GM12878 (cell line): ENCODE data around the gene LMF2. TPM values are rescaled to one million over a fixed set of nuclear protein-coding genes. Genes with fewer than 3 reads are reported as not detected.

ENCODE experiments used
- ATAC-seq: fragments of 200-7000 bp; cut with Tn5 transposase; 3 replicates; pipeline ENCODE4 v1.9.1; 2020; ENCODE audit warnings: mild to moderate bottlenecking, moderate library complexity
- BruUV-seq: library from RNA; stranded (reverse); fragments of 400-500 nt; replicated peaks from 2 replicates; lab custom pipeline; 2021; lab: Mats Ljungman, UMichigan
- CTCF ChIA-PET: fragments of 300-600 bp; sonication (Branson Sonifier 250); formaldehyde crosslinking; extraction: SDS; loops from one replicate; lab custom pipeline; 2021; ENCODE audit warnings: inconsistent platforms; lab: Yijun Ruan, JAX
- POLR2A ChIA-PET: fragments of 350-600 bp; formaldehyde crosslinking; extraction: SDS; loops from one replicate; lab custom pipeline; 2021; ENCODE audit warnings: inconsistent platforms; lab: Charles Lee
- RAD21 ChIA-PET: fragments of 300-600 bp; sonication (Branson Sonifier 250); formaldehyde crosslinking; loops from one replicate; lab custom pipeline; 2023; ENCODE audit warnings: antibody characterized with exemption; ENCODE audit not compliant: unreplicated experiment; lab: Charles Lee
- SMC1A ChIA-PET: fragments of 300-600 bp; sonication (Branson Sonifier 250); formaldehyde crosslinking; loops from one replicate; lab custom pipeline; 2023; ENCODE audit not compliant: unreplicated experiment, uncharacterized antibody; lab: Charles Lee
- DNase-seq: peaks from one replicate; pipeline ENCODE4 v3.0.0-alpha.2; 2011; ENCODE audit warnings: low read depth, low spot score
- FAIRE-seq: peaks from 3 replicates; lab custom pipeline; 2011; peaks lifted over from hg19 to GRCh38; lab: Jason Lieb, UNC
- H2AFZ ChIP-seq: 2 replicates; pipeline ENCODE4 v1.6.0; 2011; ENCODE audit warnings: low read depth, low read length, control low read depth; ENCODE audit not compliant: control insufficient read depth
- H3K27ac ChIP-seq: 2 replicates; pipeline ENCODE4 v1.5.1; 2011; ENCODE audit warnings: control low read depth; ENCODE audit not compliant: control insufficient read depth, insufficient read depth
- H3K27me3 ChIP-seq, 2 experiments: replicated peaks in 1 of 2; 2 replicates each; pipeline versions ENCODE4 v1.6.0 to v1.6.1; 2011; ENCODE audit warnings: low read length in 1 of 2; ENCODE audit not compliant: control insufficient read depth in 2 of 2, insufficient read depth in 2 of 2
- H3K36me3 ChIP-seq, 2 experiments: 2 replicates each; pipeline ENCODE4 v1.5.1; 2011; ENCODE audit warnings: low read length in 1 of 2; ENCODE audit not compliant: control insufficient read depth in 2 of 2, insufficient read depth in 2 of 2
- H3K4me1 ChIP-seq: 2 replicates; pipeline ENCODE4 v1.6.1; 2011; ENCODE audit warnings: mild to moderate bottlenecking, low read length, moderate library complexity, mixed read lengths; ENCODE audit not compliant: control insufficient read depth, insufficient read depth
- H3K4me2 ChIP-seq: 2 replicates; pipeline ENCODE4 v1.6.0; 2011; ENCODE audit warnings: control low read depth; ENCODE audit not compliant: control insufficient read depth, insufficient read depth
- H3K4me3 ChIP-seq: fragments of 200-600 bp; sonication (generic); 2 replicates; pipeline ENCODE4 v1.5.1; 2016
- H3K79me2 ChIP-seq: 2 replicates; pipeline ENCODE4 v1.6.0; 2011; ENCODE audit warnings: low read length; ENCODE audit not compliant: control insufficient read depth, insufficient read depth
- H3K9ac ChIP-seq: 2 replicates; pipeline ENCODE4 v1.8.0; 2011; ENCODE audit warnings: low read length, control low read depth, mixed read lengths; ENCODE audit not compliant: control insufficient read depth, insufficient read depth
- H3K9me3 ChIP-seq: replicated peaks from 3 replicates; pipeline ENCODE4 v1.5.1; 2011; ENCODE audit warnings: mild to moderate bottlenecking, low read length; ENCODE audit not compliant: control insufficient read depth, insufficient read depth
- H4K20me1 ChIP-seq: 2 replicates; pipeline ENCODE4 v1.6.0; 2011; ENCODE audit not compliant: control insufficient read depth, insufficient read depth
- EED ChIP-seq: sonication (generic); IDR thresholded peaks from 2 replicates; pipeline ENCODE4 v1.6.1; 2016; ENCODE audit warnings: antibody characterized with exemption, low read depth
- NFYA ChIP-seq: IDR thresholded peaks from 2 replicates; pipeline ENCODE4 v1.6.1; 2011; ENCODE audit warnings: low read depth, mild to moderate bottlenecking, low read length, improper control_type of control experiment, borderline replicate concordance
- ZNF217 ChIP-seq: fragments of 450-650 bp; IDR thresholded peaks from 2 replicates; pipeline ENCODE4 v1.6.1; 2017; ENCODE audit warnings: antibody characterized with exemption, mild to moderate bottlenecking
- ZNF24 ChIP-seq: fragments of 450-650 bp; IDR thresholded peaks from 2 replicates; pipeline ENCODE4 v1.6.1; 2017; ENCODE audit warnings: antibody characterized with exemption, mild to moderate bottlenecking
- WGBS: methylation state at CpG from one replicate; pipeline ENCODE4 v1.1.6; 2016; ENCODE audit warnings: low lambda C conversion rate; ENCODE audit not compliant: insufficient replicate concordance, insufficient coverage; ENCODE audit errors: missing lambda C conversion rate; 5-methylcytosine and 5-hydroxymethylcytosine counted together
- in situ Hi-C: fragments of 300-500 bp; cut with MboI; formaldehyde crosslinking; loops from 9 replicates; pipeline ENCODE4 v1.14.3; 2018; ENCODE audit warnings: mixed read lengths
- intact Hi-C: fragments of 100-400 bp; cut with micrococcal nuclease; formaldehyde crosslinking; loops from one replicate; pipeline ENCODE4 v1.14.2; 2022; ENCODE audit not compliant: unreplicated experiment
- polyA plus RNA-seq, 11 experiments: library from polyadenylated mRNA; depleted of rRNA in 4 of 11; unstranded in 6 of 11; stranded (reverse) in 5 of 11; fragments of >200 nt; fragmentation: Nextera tagmentation in 4 of 11; fragmentation: Illumina TruSeq in 1 of 11; extraction: Ambion mirVana in 4 of 11; extraction: Trizol in 1 of 11; gene quantifications; 1 replicate in 1 of 11; 2 replicates in 10 of 11; pipeline versions ENCODE4 v1.2.1 to v1.2.3, GENCODE V29; 2011 to 2016; ENCODE audit warnings: inconsistent platforms in 2 of 11, missing spikeins in 2 of 11, low read depth in 1 of 11
- total RNA-seq, 4 experiments: library from RNA; depleted of rRNA in 3 of 4; stranded (reverse); fragments of >200 nt in 3 of 4; fragmentation: Illumina TruSeq in 1 of 4; extraction: Trizol in 1 of 4; gene quantifications; 2 replicates each; pipeline versions ENCODE4 v1.2.1 to v1.2.3, GENCODE V29; 2013 to 2021
- TF ChIP-seq, protein P1 (sequence below): fragments of 450-650 bp; IDR thresholded peaks from 2 replicates; pipeline ENCODE4 v1.6.1; 2017; ENCODE audit warnings: mild to moderate bottlenecking, low read depth, inconsistent platforms; ENCODE audit not compliant: poor library complexity, severe bottlenecking

LMF2 gene
- total and polyA plus RNA-seq, 10 of the 15 experiments (the other 5 are each of a cell fraction or from before 2014, with no cell fraction given) = 0.08 to 57.5 (median 21.2) TPM

DNA sequence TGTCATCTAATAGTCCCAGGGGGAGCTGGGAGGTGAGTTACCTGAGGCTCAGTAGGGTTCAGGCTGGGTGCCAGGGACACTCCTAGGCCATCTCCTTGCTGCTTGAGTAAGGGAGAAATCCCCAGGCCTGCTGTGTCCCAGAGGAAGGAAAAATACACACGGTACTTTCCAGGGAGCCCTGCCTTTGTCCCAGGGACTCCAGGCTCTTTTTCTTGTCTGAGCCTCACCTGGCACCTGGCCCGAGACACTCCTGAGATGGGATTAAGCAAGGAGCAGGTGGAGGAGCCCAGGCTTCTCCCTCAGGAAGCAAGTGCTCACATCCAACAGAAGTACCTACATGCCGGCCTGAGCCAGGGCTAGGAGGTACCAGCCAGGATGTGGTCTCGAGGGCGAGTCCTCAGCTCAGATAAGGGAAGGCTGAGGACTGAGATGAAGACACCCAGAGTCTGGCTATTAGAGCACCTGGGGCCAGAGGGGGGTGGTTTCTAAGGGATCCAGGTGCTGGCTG is 37.3 kb upstream of the LMF2 start:
- Histone ChIP-seq H3K4me1 (peaks cover 45% of the 10 kb centered on the region), H3K4me2 (peak overlapping the region; percentile 31), H3K36me3 (no peaks in the 10 kb centered on the region), H3K4me3 (no peak overlapping the region), H3K27me3 (peaks cover 0 to 1% of the 10 kb centered on the region in 2 experiments; a peak in 1 of 4 replicates), H3K27ac (peak overlapping the region; percentile 45; the same call in 1 of the 2 replicates), H3K9me3 (no peaks in the 10 kb centered on the region), H4K20me1 (no peaks in the 10 kb centered on the region)
- ChIA-PET RAD21 (interaction anchor here (0.9 to 2.6 kb wide), 3 partner anchors 10 to 19 kb away, joined by 3 to 9 read pairs (median 4); partner anchors contain the start of gene SYCE3), POLR2A (interaction anchor here (1.1 to 2.1 kb wide), 5 partner anchors 10 to 37 kb away, joined by 3 to 15 read pairs (median 6); partner anchors contain the start of genes LMF2, SCO2 and SYCE3)
- ATAC-seq = no peak
- intact Hi-C loops = loop anchor here (5.0 kb wide), 1 partner anchor 78 kb away; no protein-coding TSS in a partner anchor
- WGBS = 31% methylated on average over 5 of the region's 5 CpGs
- no peak for FAIRE-seq
- TF ChIP-seq, protein P1, sequence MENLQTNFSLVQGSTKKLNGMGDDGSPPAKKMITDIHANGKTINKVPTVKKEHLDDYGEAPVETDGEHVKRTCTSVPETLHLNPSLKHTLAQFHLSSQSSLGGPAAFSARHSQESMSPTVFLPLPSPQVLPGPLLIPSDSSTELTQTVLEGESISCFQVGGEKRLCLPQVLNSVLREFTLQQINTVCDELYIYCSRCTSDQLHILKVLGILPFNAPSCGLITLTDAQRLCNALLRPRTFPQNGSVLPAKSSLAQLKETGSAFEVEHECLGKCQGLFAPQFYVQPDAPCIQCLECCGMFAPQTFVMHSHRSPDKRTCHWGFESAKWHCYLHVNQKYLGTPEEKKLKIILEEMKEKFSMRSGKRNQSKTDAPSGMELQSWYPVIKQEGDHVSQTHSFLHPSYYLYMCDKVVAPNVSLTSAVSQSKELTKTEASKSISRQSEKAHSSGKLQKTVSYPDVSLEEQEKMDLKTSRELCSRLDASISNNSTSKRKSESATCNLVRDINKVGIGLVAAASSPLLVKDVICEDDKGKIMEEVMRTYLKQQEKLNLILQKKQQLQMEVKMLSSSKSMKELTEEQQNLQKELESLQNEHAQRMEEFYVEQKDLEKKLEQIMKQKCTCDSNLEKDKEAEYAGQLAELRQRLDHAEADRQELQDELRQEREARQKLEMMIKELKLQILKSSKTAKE = no peak
- no peak for TF ChIP-seq ZNF217
- TF ChIP-seq EED = peak; percentile 36; the same call in 1 of the 2 replicates
- TF ChIP-seq ZNF24 = no peak
- no peak for TF ChIP-seq NFYA
- TF ChIP-seq, all 136 proteins: peak for 1
- no TSS peak for BruUV-seq
- ChIA-PET CTCF (interaction anchor here (0.9 to 2.4 kb wide), 4 partner anchors 13 to 76 kb away, joined by 3 to 13 read pairs (median 5); partner anchors contain the start of genes SCO2 and SYCE3), SMC1A (interaction anchor here (1.1 to 1.5 kb wide), 2 partner anchors 18 to 22 kb away, joined by 3 read pairs; partner anchors contain the start of gene SYCE3)
- Histone ChIP-seq H3K9ac (peak overlapping the region; percentile 51; the same call in 1 of the 2 replicates), H2AFZ (no peak overlapping the region), H3K79me2 (peaks cover 5% of the 10 kb centered on the region)
- no peak for DNase-seq
- in situ Hi-C loops = no loop called here
